Common myeloid progenitor, CD34-positive (primary cell): ENCODE data around the gene TENT4B.

Source experiments
- CTCF ChIA-PET: fragments of 350-600 bp; sonication (Branson Sonifier 250); formaldehyde crosslinking; loops from one replicate; lab custom pipeline; 2021; ENCODE audit warnings: antibody characterized with exemption; lab: Charles Lee
- POLR2A ChIA-PET: fragments of 350-600 bp; sonication (Branson Sonifier 250); formaldehyde crosslinking; loops from one replicate; lab custom pipeline; 2021; ENCODE audit warnings: antibody characterized with exemption; lab: Charles Lee
- DNase-seq, 3 donors: peaks; one replicate each; pipeline versions ENCODE4 v3.0.0 to v3.0.0-alpha.2; 2013
- H3K27ac ChIP-seq, 2 experiments: 1 replicate in 1 of 2; 2 replicates in 1 of 2; pipeline ENCODE4 v1.7.0; 2013; ENCODE audit warnings: inconsistent platforms in 2 of 2, low read length in 2 of 2, mild to moderate bottlenecking in 2 of 2, low read depth in 1 of 2, moderate library complexity in 1 of 2; ENCODE audit not compliant: severe bottlenecking in 2 of 2, insufficient read depth in 1 of 2, poor library complexity in 1 of 2
- H3K27me3 ChIP-seq, 5 experiments: replicated peaks in 2 of 5; 1 replicate in 3 of 5; 2 replicates in 2 of 5; pipeline versions ENCODE4 v1.6.1 to v1.7.0; 2013; ENCODE audit warnings: low read length in 4 of 5, mild to moderate bottlenecking in 2 of 5, moderate library complexity in 2 of 5, inconsistent platforms in 1 of 5; ENCODE audit not compliant: insufficient read depth in 5 of 5, control insufficient read depth in 4 of 5
- H3K36me3 ChIP-seq, 4 experiments: 1 replicate in 2 of 4; 2 replicates in 2 of 4; pipeline versions ENCODE4 v1.6.1 to v1.7.0; 2013; ENCODE audit warnings: low read length in 3 of 4, control low read depth in 1 of 4, mild to moderate bottlenecking in 1 of 4; ENCODE audit not compliant: control insufficient read depth in 4 of 4, insufficient read depth in 4 of 4
- H3K4me1 ChIP-seq, 4 experiments: 1 replicate in 3 of 4; 2 replicates in 1 of 4; pipeline versions ENCODE4 v1.6.1 to v1.7.1; 2013; ENCODE audit warnings: low read length in 3 of 4, mild to moderate bottlenecking in 3 of 4, control low read depth in 1 of 4, inconsistent platforms in 1 of 4, moderate library complexity in 1 of 4; ENCODE audit not compliant: control insufficient read depth in 4 of 4, insufficient read depth in 4 of 4; ENCODE audit errors: control extremely low read depth in 1 of 4
- H3K4me3 ChIP-seq, 7 experiments: 1 replicate in 4 of 7; 2 replicates in 3 of 7; pipeline versions ENCODE4 v1.5.1 to v1.7.0; 2013; ENCODE audit warnings: mild to moderate bottlenecking in 7 of 7, low read length in 6 of 7, moderate library complexity in 6 of 7, inconsistent platforms in 2 of 7, low read depth in 2 of 7, control low read depth in 1 of 7; ENCODE audit not compliant: insufficient read depth in 4 of 7, control insufficient read depth in 1 of 7; ENCODE audit errors: extremely low read depth in 1 of 7
- H3K9me3 ChIP-seq, 5 experiments: 1 replicate in 4 of 5; 2 replicates in 1 of 5; pipeline versions ENCODE4 v1.6.1 to v1.7.1; 2013; ENCODE audit warnings: low read length in 4 of 5, mild to moderate bottlenecking in 2 of 5, inconsistent platforms in 1 of 5, low read depth in 1 of 5, moderate library complexity in 1 of 5; ENCODE audit not compliant: control insufficient read depth in 4 of 5, insufficient read depth in 2 of 5; ENCODE audit errors: control extremely low read depth in 1 of 5
- WGBS: methylation state at CpG from one replicate; pipeline ENCODE4 v1.1.5; 2013; ENCODE audit not compliant: insufficient coverage; 5-methylcytosine and 5-hydroxymethylcytosine counted together

TENT4B gene

GRCh38 chr16:50267151-50267631 lies 114.1 kb downstream of the TENT4B start:
- peak overlapping the region in 6 of 7 experiments; percentile 48 to 74 (median 64) for H3K4me3 ChIP-seq
- CTCF ChIA-PET = interaction anchor here (1.4 to 20.0 kb wide), 3 partner anchors 6 to 87 kb away, joined by 3 to 274 read pairs (median 82); no protein-coding TSS in a partner anchor
- H3K36me3 ChIP-seq = peaks cover 0 to 20% (median 2%) of the 10 kb centered on the region in 4 experiments
- DNase-seq = no peak
- H3K4me1 ChIP-seq = peaks cover 7 to 98% (median 68%) of the 10 kb centered on the region in 4 experiments
- POLR2A ChIA-PET = interaction anchor here (1.2 to 2.2 kb wide), 2 partner anchors 15 to 47 kb away, joined by 3 to 16 read pairs; no protein-coding TSS in a partner anchor
- H3K9me3 ChIP-seq = no peaks in the 10 kb centered on the region
- 61% methylated on average over 5 of the region's 8 CpGs for WGBS
- peak overlapping the region; percentile 33 to 86 for H3K27ac ChIP-seq
- no peaks in the 10 kb centered on the region for H3K27me3 ChIP-seq

GRCh38 chr16:50267651-50268050 lies 114.5 kb downstream of the TENT4B start:
- DNase-seq = peak in 2 of 3 donors; percentile 47 to 66

GRCh38 chr16:50268352-50268751 lies 115.2 kb downstream of the TENT4B start:
- H3K9me3 ChIP-seq = no peaks in the 10 kb centered on the region
- H3K27ac ChIP-seq = peak overlapping the region in 1 of 2 experiments; percentile 86
- no peak overlapping the region for H3K4me3 ChIP-seq
- DNase-seq = no peak
- CTCF ChIA-PET = interaction anchor here (0.9 to 20.0 kb wide), 7 partner anchors 10 to 92 kb away, joined by 3 to 274 read pairs (median 4); no protein-coding TSS in a partner anchor
- H3K27me3 ChIP-seq = no peaks in the 10 kb centered on the region
- H3K4me1 ChIP-seq = peaks cover 7 to 98% (median 69%) of the 10 kb centered on the region in 4 experiments
- POLR2A ChIA-PET = interaction anchor here (0.6 to 0.8 kb wide), 2 partner anchors 14 to 22 kb away, joined by 3 read pairs; no protein-coding TSS in a partner anchor
- WGBS = 91% methylated on average over 5 of the region's 5 CpGs
- H3K36me3 ChIP-seq = peaks cover 0 to 20% (median 2%) of the 10 kb centered on the region in 4 experiments

More at GRCh38 chr16:50267651-50268050, 114.5 kb downstream of the TENT4B start:
- Histone ChIP-seq H3K27me3 (no peaks in the 10 kb centered on the region), H3K27ac (peak overlapping the region; percentile 33 to 86), H3K4me1 (peaks cover 7 to 98% (median 69%) of the 10 kb centered on the region in 4 experiments), H3K4me3 (peak overlapping the region in 4 of 7 experiments; percentile 64 to 74 (median 66)), H3K9me3 (no peaks in the 10 kb centered on the region), H3K36me3 (peaks cover 0 to 20% (median 2%) of the 10 kb centered on the region in 4 experiments)
- WGBS = 0% methylated on average over 1 of the region's 3 CpGs
- ChIA-PET POLR2A (interaction anchor here (0.8 to 2.2 kb wide), 2 partner anchors 14 to 21 kb away, joined by 3 to 16 read pairs; no protein-coding TSS in a partner anchor), CTCF (interaction anchor here (1.4 to 20.0 kb wide), 4 partner anchors 17 to 93 kb away, joined by 3 to 274 read pairs (median 5); no protein-coding TSS in a partner anchor)

- peaks cover 7 to 98% (median 73%) of the 10 kb centered on the region in 4 experiments for H3K4me1 ChIP-seq
- H3K36me3 ChIP-seq = peaks cover 0 to 20% (median 2%) of the 10 kb centered on the region in 4 experiments
- CTCF ChIA-PET = interaction anchor here (0.5 to 20.0 kb wide), 6 partner anchors 11 to 91 kb away, joined by 3 to 274 read pairs (median 4); no protein-coding TSS in a partner anchor
- no peak for DNase-seq
- WGBS = 95% methylated on average over 12 of the region's 13 CpGs
- no peaks in the 10 kb centered on the region for H3K9me3 ChIP-seq
- H3K4me3 ChIP-seq = peak overlapping the region in 1 of 7 experiments; percentile 26
- H3K27ac ChIP-seq = no peak overlapping the region
- POLR2A ChIA-PET = no interaction called here
- H3K27me3 ChIP-seq = no peaks in the 10 kb centered on the region
Measured at GRCh38 chr16:50269061-50269705, 116.1 kb downstream of the TENT4B start.

GRCh38 chr16:50269769-50270509 lies 116.8 kb downstream of the TENT4B start:
- WGBS = 94% methylated on average over 8 of the region's 12 CpGs
- Histone ChIP-seq H3K36me3 (peaks cover 0 to 20% (median 2%) of the 10 kb centered on the region in 4 experiments), H3K4me3 (no peak overlapping the region), H3K9me3 (no peaks in the 10 kb centered on the region), H3K27me3 (no peaks in the 10 kb centered on the region), H3K27ac (no peak overlapping the region), H3K4me1 (peaks cover 3 to 96% (median 76%) of the 10 kb centered on the region in 4 experiments)
- POLR2A ChIA-PET = interaction anchor here (0.6 kb wide), 1 partner anchor 9 kb away, joined by 5 read pairs; no protein-coding TSS in a partner anchor
- no peak for DNase-seq
- CTCF ChIA-PET = interaction anchor here (6.8 to 20.0 kb wide), 2 partner anchors 8 to 14 kb away, joined by 82 to 274 read pairs; partner anchors contain the start of gene ADCY7

GRCh38 chr16:50270510-50271147 lies 117.5 kb downstream of the TENT4B start:
- Histone ChIP-seq H3K9me3 (no peaks in the 10 kb centered on the region), H3K27ac (no peak overlapping the region), H3K4me1 (peaks cover 7 to 96% (median 76%) of the 10 kb centered on the region in 4 experiments), H3K4me3 (no peak overlapping the region), H3K36me3 (peaks cover 0 to 20% (median 2%) of the 10 kb centered on the region in 4 experiments), H3K27me3 (no peaks in the 10 kb centered on the region)
- POLR2A ChIA-PET = interaction anchor here (0.6 kb wide), 1 partner anchor 8 kb away, joined by 5 read pairs; no protein-coding TSS in a partner anchor
- DNase-seq = no peak
- CTCF ChIA-PET = interaction anchor here (6.8 to 20.0 kb wide), 2 partner anchors 8 to 14 kb away, joined by 82 to 274 read pairs; partner anchors contain the start of gene ADCY7
- 100% methylated on average over 3 of the region's 13 CpGs for WGBS
